ENCODE measurements around the gene HID1. TPM values are rescaled to one million over a fixed set of nuclear protein-coding genes. Genes with fewer than 3 reads are reported as not detected.
A peak's percentile ranks its signal among the peaks of the same experiment; 100 is the strongest.

The HID1 gene
- total and polyA plus RNA-seq, 9 of the 15 experiments (the other 6 are each of a cell fraction or from before 2014, with no cell fraction given) = 0.14 to 2.1 (median 0.54) TPM; not detected in 2

DNA sequence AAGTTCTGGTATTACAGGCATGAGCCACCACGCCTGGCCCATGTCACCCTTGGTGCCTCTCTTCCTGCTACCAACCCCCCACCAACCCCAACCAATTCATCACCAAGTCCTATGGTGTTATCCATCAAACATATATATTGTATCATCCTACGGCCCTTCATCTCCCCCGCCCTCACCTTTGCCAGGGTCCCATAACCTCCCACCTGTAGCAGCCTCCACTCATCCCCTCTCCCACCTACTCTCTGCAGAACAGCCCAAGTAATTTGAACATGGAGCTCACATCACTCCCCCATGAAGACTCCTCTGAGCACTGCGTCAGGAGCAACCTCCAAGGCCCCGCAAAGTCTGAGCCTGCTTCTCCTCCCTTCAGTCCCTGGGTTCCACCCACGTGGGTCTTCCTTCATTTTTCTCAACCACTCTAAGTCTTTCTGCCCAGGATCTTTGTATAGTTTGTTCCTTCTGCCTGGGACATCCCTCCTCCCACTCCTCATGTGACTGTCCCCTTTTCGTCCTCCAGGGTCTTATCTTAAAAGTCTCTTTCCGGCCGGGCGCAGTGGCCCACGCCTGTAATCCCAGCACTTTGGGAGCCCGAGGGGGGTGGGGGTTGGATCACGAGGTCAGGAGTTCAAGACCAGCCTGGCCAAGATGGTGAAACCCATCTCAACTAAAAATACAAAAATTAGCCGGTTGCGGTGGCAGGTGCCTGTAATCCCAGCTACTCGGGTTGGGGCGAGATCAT is 7.0 kb upstream of the HID1 start (continued):
- TF ChIP-seq SPI1 (IDR thresholded peaks at IDR 0.05; ENCODE audit: borderline replicate concordance, low read depth, low read length) (no peak), SP1 (CRISPR knock-in tag; IDR thresholded peaks at IDR 0.05) (no peak), SMAD1 (IDR thresholded peaks at IDR 0.05; ENCODE audit: low read depth, low read length, partially characterized antibody) (no peak), HDAC3 (IDR thresholded peaks at IDR 0.05; ENCODE audit: borderline replicate concordance, partially characterized antibody) (no peak), ZNF707 (CRISPR knock-in tag; conservative IDR thresholded peaks at IDR 0.05) (no peak), GABPB2 (CRISPR knock-in tag; conservative IDR thresholded peaks at IDR 0.05) (no peak), TBL1XR1 (IDR thresholded peaks at IDR 0.05; ENCODE audit: low read length in 2 of 2) (no peak), BRCA1 (IDR thresholded peaks at IDR 0.05) (no peak), BRCA1 (CRISPR knock-in tag; IDR thresholded peaks at IDR 0.05) (no peak), JUND (IDR thresholded peaks at IDR 0.05; ENCODE audit: borderline replicate concordance, low read depth, low read length) (peak; percentile 30; the same call in 1 of the 2 replicates), JUND (tag; IDR thresholded peaks at IDR 0.05; ENCODE audit: borderline replicate concordance, low read depth, low read length) (no peak), ZNF217 (CRISPR knock-in tag; IDR thresholded peaks at IDR 0.05) (no peak), RBM17 (IDR thresholded peaks at IDR 0.05; ENCODE audit: borderline replicate concordance, low read depth, low read length) (no peak), RFX5 (IDR thresholded peaks at IDR 0.05; ENCODE audit: low read depth, low read length) (no peak), ZNF830 (CRISPR knock-in tag; IDR thresholded peaks at IDR 0.05) (no peak), ZBTB7A (IDR thresholded peaks at IDR 0.05; ENCODE audit: borderline replicate concordance, control insufficient read depth, low read depth, low read length) (0 out of 2 replicates have a peak, but pooled peaks have one; percentile 17), RB1 (IDR thresholded peaks at IDR 0.05; ENCODE audit: low read depth) (no peak), PTTG1 (tag; IDR thresholded peaks at IDR 0.05; ENCODE audit: low read depth) (no peak), HNRNPK (IDR thresholded peaks at IDR 0.05; ENCODE audit: low read depth, low read length, poor library complexity, severe bottlenecking) (no peak)
- TF ChIP-seq, protein P1, sequence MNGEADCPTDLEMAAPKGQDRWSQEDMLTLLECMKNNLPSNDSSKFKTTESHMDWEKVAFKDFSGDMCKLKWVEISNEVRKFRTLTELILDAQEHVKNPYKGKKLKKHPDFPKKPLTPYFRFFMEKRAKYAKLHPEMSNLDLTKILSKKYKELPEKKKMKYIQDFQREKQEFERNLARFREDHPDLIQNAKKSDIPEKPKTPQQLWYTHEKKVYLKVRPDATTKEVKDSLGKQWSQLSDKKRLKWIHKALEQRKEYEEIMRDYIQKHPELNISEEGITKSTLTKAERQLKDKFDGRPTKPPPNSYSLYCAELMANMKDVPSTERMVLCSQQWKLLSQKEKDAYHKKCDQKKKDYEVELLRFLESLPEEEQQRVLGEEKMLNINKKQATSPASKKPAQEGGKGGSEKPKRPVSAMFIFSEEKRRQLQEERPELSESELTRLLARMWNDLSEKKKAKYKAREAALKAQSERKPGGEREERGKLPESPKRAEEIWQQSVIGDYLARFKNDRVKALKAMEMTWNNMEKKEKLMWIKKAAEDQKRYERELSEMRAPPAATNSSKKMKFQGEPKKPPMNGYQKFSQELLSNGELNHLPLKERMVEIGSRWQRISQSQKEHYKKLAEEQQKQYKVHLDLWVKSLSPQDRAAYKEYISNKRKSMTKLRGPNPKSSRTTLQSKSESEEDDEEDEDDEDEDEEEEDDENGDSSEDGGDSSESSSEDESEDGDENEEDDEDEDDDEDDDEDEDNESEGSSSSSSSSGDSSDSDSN (IDR thresholded peaks at IDR 0.05; ENCODE audit: borderline replicate concordance in 1 of 2, low read depth in 2 of 2, low read length in 2 of 2) = no peak
- TF ChIP-seq, protein P2, sequence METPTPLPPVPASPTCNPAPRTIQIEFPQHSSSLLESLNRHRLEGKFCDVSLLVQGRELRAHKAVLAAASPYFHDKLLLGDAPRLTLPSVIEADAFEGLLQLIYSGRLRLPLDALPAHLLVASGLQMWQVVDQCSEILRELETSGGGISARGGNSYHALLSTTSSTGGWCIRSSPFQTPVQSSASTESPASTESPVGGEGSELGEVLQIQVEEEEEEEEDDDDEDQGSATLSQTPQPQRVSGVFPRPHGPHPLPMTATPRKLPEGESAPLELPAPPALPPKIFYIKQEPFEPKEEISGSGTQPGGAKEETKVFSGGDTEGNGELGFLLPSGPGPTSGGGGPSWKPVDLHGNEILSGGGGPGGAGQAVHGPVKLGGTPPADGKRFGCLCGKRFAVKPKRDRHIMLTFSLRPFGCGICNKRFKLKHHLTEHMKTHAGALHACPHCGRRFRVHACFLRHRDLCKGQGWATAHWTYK (CRISPR knock-in tag; IDR thresholded peaks at IDR 0.05) = no peak
- TF ChIP-seq, protein P3, sequence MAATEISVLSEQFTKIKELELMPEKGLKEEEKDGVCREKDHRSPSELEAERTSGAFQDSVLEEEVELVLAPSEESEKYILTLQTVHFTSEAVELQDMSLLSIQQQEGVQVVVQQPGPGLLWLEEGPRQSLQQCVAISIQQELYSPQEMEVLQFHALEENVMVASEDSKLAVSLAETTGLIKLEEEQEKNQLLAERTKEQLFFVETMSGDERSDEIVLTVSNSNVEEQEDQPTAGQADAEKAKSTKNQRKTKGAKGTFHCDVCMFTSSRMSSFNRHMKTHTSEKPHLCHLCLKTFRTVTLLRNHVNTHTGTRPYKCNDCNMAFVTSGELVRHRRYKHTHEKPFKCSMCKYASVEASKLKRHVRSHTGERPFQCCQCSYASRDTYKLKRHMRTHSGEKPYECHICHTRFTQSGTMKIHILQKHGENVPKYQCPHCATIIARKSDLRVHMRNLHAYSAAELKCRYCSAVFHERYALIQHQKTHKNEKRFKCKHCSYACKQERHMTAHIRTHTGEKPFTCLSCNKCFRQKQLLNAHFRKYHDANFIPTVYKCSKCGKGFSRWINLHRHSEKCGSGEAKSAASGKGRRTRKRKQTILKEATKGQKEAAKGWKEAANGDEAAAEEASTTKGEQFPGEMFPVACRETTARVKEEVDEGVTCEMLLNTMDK (IDR thresholded peaks at IDR 0.05; ENCODE audit: borderline replicate concordance, insufficient read depth, low read depth, low read length, poor library complexity, severe bottlenecking) = no peak
- TF ChIP-seq, protein P4, sequence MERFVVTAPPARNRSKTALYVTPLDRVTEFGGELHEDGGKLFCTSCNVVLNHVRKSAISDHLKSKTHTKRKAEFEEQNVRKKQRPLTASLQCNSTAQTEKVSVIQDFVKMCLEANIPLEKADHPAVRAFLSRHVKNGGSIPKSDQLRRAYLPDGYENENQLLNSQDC (CRISPR knock-in tag; IDR thresholded peaks at IDR 0.05) = no peak
